ENCODE measurements around the gene KCNMA1.

DNA sequence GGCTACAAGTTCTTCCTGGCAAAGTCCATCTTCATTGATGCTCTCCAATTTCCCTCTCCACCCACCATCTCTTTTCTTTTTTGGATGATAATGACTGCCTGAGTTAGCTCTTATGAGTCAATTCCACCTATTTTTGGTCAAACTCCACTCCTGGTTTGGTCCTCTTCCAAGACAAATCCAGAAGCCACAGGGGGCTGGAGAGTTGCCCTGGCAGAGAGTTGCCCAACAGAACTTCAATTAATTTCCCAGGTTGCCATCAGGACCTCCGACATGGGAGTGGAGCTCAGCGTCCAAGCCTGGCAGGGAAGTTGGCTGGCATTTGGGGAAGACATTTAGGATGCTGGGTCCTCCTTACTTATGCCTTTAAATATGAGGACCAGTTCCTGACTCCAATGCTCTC is 29.2 kb upstream of the KCNMA1 start:
- TF ChIP-seq, protein P1, sequence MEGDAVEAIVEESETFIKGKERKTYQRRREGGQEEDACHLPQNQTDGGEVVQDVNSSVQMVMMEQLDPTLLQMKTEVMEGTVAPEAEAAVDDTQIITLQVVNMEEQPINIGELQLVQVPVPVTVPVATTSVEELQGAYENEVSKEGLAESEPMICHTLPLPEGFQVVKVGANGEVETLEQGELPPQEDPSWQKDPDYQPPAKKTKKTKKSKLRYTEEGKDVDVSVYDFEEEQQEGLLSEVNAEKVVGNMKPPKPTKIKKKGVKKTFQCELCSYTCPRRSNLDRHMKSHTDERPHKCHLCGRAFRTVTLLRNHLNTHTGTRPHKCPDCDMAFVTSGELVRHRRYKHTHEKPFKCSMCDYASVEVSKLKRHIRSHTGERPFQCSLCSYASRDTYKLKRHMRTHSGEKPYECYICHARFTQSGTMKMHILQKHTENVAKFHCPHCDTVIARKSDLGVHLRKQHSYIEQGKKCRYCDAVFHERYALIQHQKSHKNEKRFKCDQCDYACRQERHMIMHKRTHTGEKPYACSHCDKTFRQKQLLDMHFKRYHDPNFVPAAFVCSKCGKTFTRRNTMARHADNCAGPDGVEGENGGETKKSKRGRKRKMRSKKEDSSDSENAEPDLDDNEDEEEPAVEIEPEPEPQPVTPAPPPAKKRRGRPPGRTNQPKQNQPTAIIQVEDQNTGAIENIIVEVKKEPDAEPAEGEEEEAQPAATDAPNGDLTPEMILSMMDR (conservative IDR thresholded peaks at IDR 0.05; ENCODE audit: low read depth, low read length) = no peak
- no peak for TF ChIP-seq EZH2 (IDR thresholded peaks at IDR 0.05; ENCODE audit: low read length, unreplicated experiment)

Measured in PC-3 (cell line).